Measurements from ENCODE around the gene RPL37A. TPM values are rescaled to one million over a fixed set of nuclear protein-coding genes. Genes with fewer than 3 reads are reported as not detected.

RPL37A gene
- total RNA-seq = 2,564 and 2,634 TPM in 2 replicates

- H3K36me3 ChIP-seq (ENCODE audit: control insufficient read depth, insufficient read depth, low read length) = peaks cover 2% of the 10 kb centered on the region
- peak within 1 kb of the TSS; percentile 76 for H3K4me3 ChIP-seq (ENCODE audit: low read depth, low read length)
- TF ChIP-seq CTCF (IDR thresholded peaks at IDR 0.05; ENCODE audit: insufficient read depth, low read length, poor library complexity, severe bottlenecking) = no peak
- H3K27me3 ChIP-seq (ENCODE audit: control insufficient read depth, insufficient read depth, low read length) = no peaks in the 10 kb centered on the region
- peak; percentile 87 for DNase-seq (ENCODE audit: low read depth)
Observed at GRCh38 chr2:216498379-216499352, at the start of gene RPL37A. Gene RPL37A (plus strand): TSS chr2:216498844. CDS start chr2:216498875, 31 bp downstream.

- no peak for TF ChIP-seq CTCF (IDR thresholded peaks at IDR 0.05; ENCODE audit: insufficient read depth, low read length, poor library complexity, severe bottlenecking)
- no peak for DNase-seq (ENCODE audit: low read depth)
- Histone ChIP-seq H3K36me3 (ENCODE audit: control insufficient read depth, insufficient read depth, low read length) (peaks cover 1% of the 10 kb centered on the region), H3K27me3 (ENCODE audit: control insufficient read depth, insufficient read depth, low read length) (no peaks in the 10 kb centered on the region), H3K4me3 (ENCODE audit: low read depth, low read length) (no peak overlapping the region)
Observed at GRCh38 chr2:216450346-216450745, 48.3 kb upstream of the RPL37A start.

- peaks cover 1% of the 10 kb centered on the region for H3K36me3 ChIP-seq (ENCODE audit: control insufficient read depth, insufficient read depth, low read length)
- DNase-seq (ENCODE audit: low read depth) = no peak
- no peak overlapping the region for H3K4me3 ChIP-seq (ENCODE audit: low read depth, low read length)
- H3K27me3 ChIP-seq (ENCODE audit: control insufficient read depth, insufficient read depth, low read length) = no peaks in the 10 kb centered on the region
- no peak for TF ChIP-seq CTCF (IDR thresholded peaks at IDR 0.05; ENCODE audit: insufficient read depth, low read length, poor library complexity, severe bottlenecking)
Observed at GRCh38 chr2:216450784-216451183, 47.9 kb upstream of the RPL37A start.

- TF ChIP-seq CTCF (IDR thresholded peaks at IDR 0.05; ENCODE audit: insufficient read depth, low read length, poor library complexity, severe bottlenecking) = no peak
- no peaks in the 10 kb centered on the region for H3K36me3 ChIP-seq (ENCODE audit: control insufficient read depth, insufficient read depth, low read length)
- H3K4me3 ChIP-seq (ENCODE audit: low read depth, low read length) = no peak overlapping the region
- no peaks in the 10 kb centered on the region for H3K27me3 ChIP-seq (ENCODE audit: control insufficient read depth, insufficient read depth, low read length)
- no peak for DNase-seq (ENCODE audit: low read depth)
Observed at GRCh38 chr2:216453955-216454614, 44.6 kb upstream of the RPL37A start.

- Histone ChIP-seq H3K36me3 (ENCODE audit: control insufficient read depth, insufficient read depth, low read length) (peaks cover 1% of the 10 kb centered on the region), H3K27me3 (ENCODE audit: control insufficient read depth, insufficient read depth, low read length) (no peaks in the 10 kb centered on the region), H3K4me3 (ENCODE audit: low read depth, low read length) (no peak overlapping the region)
- DNase-seq (ENCODE audit: low read depth) = no peak
- no peak for TF ChIP-seq CTCF (IDR thresholded peaks at IDR 0.05; ENCODE audit: insufficient read depth, low read length, poor library complexity, severe bottlenecking)
Observed at GRCh38 chr2:216463148-216463547, 35.5 kb upstream of the RPL37A start.
